K562 (cell line): ENCODE data around the gene MRPS18B. TPM values are rescaled to one million over a fixed set of nuclear protein-coding genes. Genes with fewer than 3 reads are reported as not detected.

Source experiments
- CBFA2T3 ChIP-seq: fragments of 450-650 bp; IDR thresholded peaks from 2 replicates; pipeline ENCODE4 v1.6.1; 2017
- DACH1 ChIP-seq: fragments of 450-650 bp; IDR thresholded peaks from 2 replicates; pipeline ENCODE4 v1.6.1; 2018; ENCODE audit not compliant: partially characterized antibody
- HOXB6 ChIP-seq: fragments of 250-450 bp; sonication (Bioruptor Pico); IDR thresholded peaks from 2 replicates; pipeline ENCODE4 v1.5.1; 2022; ENCODE audit warnings: mild to moderate bottlenecking, borderline replicate concordance
- ILK ChIP-seq: fragments of 450-650 bp; IDR thresholded peaks from 2 replicates; pipeline ENCODE4 v1.6.1; 2016; ENCODE audit warnings: missing genetic modification characterization, low read depth, mild to moderate bottlenecking, missing compliant biosample characterization, moderate library complexity, borderline replicate concordance
- MGA ChIP-seq: fragments of 450-650 bp; IDR thresholded peaks from 2 replicates; pipeline ENCODE4 v1.6.1; 2016; ENCODE audit warnings: mild to moderate bottlenecking, moderate library complexity
- NFE2 ChIP-seq: IDR thresholded peaks from 2 replicates; pipeline ENCODE4 v1.6.1; 2014; ENCODE audit warnings: antibody characterized with exemption, low read depth
- NR0B1 ChIP-seq: fragments of 450-650 bp; IDR thresholded peaks from one replicate; pipeline ENCODE4 v1.6.1; 2018; ENCODE audit warnings: mild to moderate bottlenecking, moderate library complexity; ENCODE audit not compliant: partially characterized antibody
- SIN3A ChIP-seq, 2 experiments: fragments of 150-350 bp in 1 of 2; IDR thresholded peaks; 2 replicates each; pipeline ENCODE4 v1.6.1; 2011 to 2016; ENCODE audit warnings: borderline replicate concordance in 2 of 2, low read depth in 2 of 2, low read length in 2 of 2, mild to moderate bottlenecking in 2 of 2, moderate library complexity in 2 of 2; ENCODE audit not compliant: control insufficient read depth in 1 of 2
- TAF1 ChIP-seq: IDR thresholded peaks from 2 replicates; pipeline ENCODE4 v1.6.1; 2011; ENCODE audit warnings: mild to moderate bottlenecking, low read length, moderate library complexity; ENCODE audit not compliant: insufficient read depth, control insufficient read depth, severe bottlenecking; ENCODE audit errors: extremely low read depth
- THAP12 ChIP-seq: fragments of 250-450 bp; sonication (Bioruptor Pico); IDR thresholded peaks from 2 replicates; pipeline ENCODE4 v1.9.0; 2021; ENCODE audit warnings: mild to moderate bottlenecking, inconsistent platforms
- ZNF146 ChIP-seq: IDR thresholded peaks from one replicate; pipeline ENCODE4 v1.6.1; 2018; ENCODE audit warnings: missing compliant biosample characterization; ENCODE audit not compliant: unreplicated experiment
- polyA plus RNA-seq, 8 experiments: library from polyadenylated mRNA; depleted of rRNA in 4 of 8; stranded (reverse) in 5 of 8; unstranded in 3 of 8; fragments of >200 nt; fragmentation: Nextera tagmentation in 2 of 8; fragmentation: Illumina TruSeq in 1 of 8; extraction: Ambion mirVana in 2 of 8; extraction: Trizol in 1 of 8; gene quantifications; 2 replicates each; pipeline versions ENCODE4 v1.2.1 to v1.2.3, GENCODE V29; 2011 to 2014; ENCODE audit warnings: inconsistent platforms in 1 of 8, missing spikeins in 1 of 8
- total RNA-seq, 7 experiments: library from RNA; depleted of rRNA in 6 of 7; stranded (reverse); fragments of >200 nt in 6 of 7; fragmentation: Illumina TruSeq in 2 of 7; extraction: Trizol in 2 of 7; gene quantifications; 2 replicates each; pipeline versions ENCODE4 v1.2.1 to v1.2.3, GENCODE V29; 2011 to 2021; ENCODE audit warnings: low replicate concordance in 1 of 7

MRPS18B gene
- total and polyA plus RNA-seq, 9 of the 15 experiments (the other 6 are each of a cell fraction or from before 2014, with no cell fraction given), result 132 to 383 (median 178) TPM

- TF ChIP-seq MGA (peak; percentile 20; the same call in 1 of the 2 replicates), THAP12 (CRISPR knock-in tag) (no peak), ZNF146 (CRISPR knock-in tag) (no peak), NFE2 (no peak), TAF1 (peak; percentile 63), ILK (tag) (no peak), DACH1 (peak; percentile 82), NR0B1 (no peak), CBFA2T3 (no peak), SIN3A (IDR thresholded peaks at IDR 0.05; ENCODE audit: borderline replicate concordance in 2 of 2, control insufficient read depth in 1 of 2, low read depth in 2 of 2, low read length in 2 of 2) (peak in 1 of 2 experiments; percentile 57; a peak in 1 of 4 replicates), HOXB6 (no peak)
Observed at GRCh38 chr6:30646450-30647241, 29.0 kb downstream of the MRPS18B start, which contains the start of gene C6orf136 (continued).
